Measurements from ENCODE around the gene FRS3. TPM values are rescaled to one million over a fixed set of nuclear protein-coding genes. Genes with fewer than 3 reads are reported as not detected.
A peak's percentile ranks its signal among the peaks of the same experiment; 100 is the strongest.

FRS3 gene
- total and polyA plus RNA-seq, 9 of the 15 experiments (the other 6 are each of a cell fraction or from before 2014, with no cell fraction given), result 0.03 to 3.7 (median 1.6) TPM

GRCh38 chr6:41789390-41789724 lies 9.7 kb upstream of the FRS3 start:
- no peak for ATAC-seq
- ChIA-PET CTCF (ENCODE audit: low intra/inter-chr PET ratio) (no interaction called here), POLR2A (interaction anchor here (0.6 to 7.1 kb wide), 4 partner anchors 11 to 259 kb away, joined by 3 to 37 read pairs (median 3); no protein-coding TSS in a partner anchor)
- TF ChIP-seq GATAD2B (IDR thresholded peaks at IDR 0.05; ENCODE audit: borderline replicate concordance), result no peak
- TF ChIP-seq TEAD4 (IDR thresholded peaks at IDR 0.05; ENCODE audit: low read length), result peak; percentile 75
- TF ChIP-seq TEAD4 (CRISPR knock-in tag; IDR thresholded peaks at IDR 0.05; ENCODE audit: borderline replicate concordance), result no peak
- no peak for TF ChIP-seq HCFC1 (IDR thresholded peaks at IDR 0.05; ENCODE audit: low read depth, low read length)
- peak; percentile 58 to 63; a peak in 3 of 4 replicates for TF ChIP-seq KDM1A (IDR thresholded peaks at IDR 0.05)
- peak; percentile 58 for TF ChIP-seq TCF3 (CRISPR knock-in tag; IDR thresholded peaks at IDR 0.05)
- peak; percentile 66 for TF ChIP-seq TAL1 (IDR thresholded peaks at IDR 0.05)
- TF ChIP-seq POLR2AphosphoS5 (IDR thresholded peaks at IDR 0.05; ENCODE audit: control insufficient read depth, insufficient read depth, low read depth, low read length), result peak; percentile 21; the same call in 1 of the 2 replicates
- peak; percentile 83 for TF ChIP-seq CBFA2T3 (IDR thresholded peaks at IDR 0.05)
- peak; percentile 27; the same call in 1 of the 2 replicates for TF ChIP-seq NCOR1 (IDR thresholded peaks at IDR 0.05)
- TF ChIP-seq ARID1B (IDR thresholded peaks at IDR 0.05), result peak; percentile 50; the same call in 1 of the 2 replicates
- no peak for TF ChIP-seq SMARCB1 (IDR thresholded peaks at IDR 0.05; ENCODE audit: insufficient read length, low read depth)
- peak; percentile 68 for TF ChIP-seq CBFA2T2 (conservative IDR thresholded peaks at IDR 0.05)
- TF ChIP-seq ARID4B (CRISPR knock-in tag; IDR thresholded peaks at IDR 0.05), result 0 out of 2 replicates have a peak, but pooled peaks have one; percentile 4
- TF ChIP-seq HDAC2 (IDR thresholded peaks at IDR 0.05), result 0 out of 2 replicates have a peak, but pooled peaks have one; percentile 33
- in situ Hi-C loops (cut with MboI) (loop anchor here (5.0 to 10.0 kb wide), 3 partner anchors 118 to 435 kb away; no protein-coding TSS in a partner anchor), intact Hi-C loops (cut with micrococcal nuclease) (loop anchor here (5.0 kb wide), 1 partner anchor 58 kb away; no protein-coding TSS in a partner anchor)
- DNase-seq (ENCODE audit: extremely low read depth in 1 of 4, low spot score in 3 of 4), result peak in 1 of 4 experiments; percentile 36
- Histone ChIP-seq H3K36me3 (ENCODE audit: control insufficient read depth, insufficient read depth, low read length) (peaks cover 46% of the 10 kb centered on the region), H4K20me1 (replicated peaks; ENCODE audit: control insufficient read depth, insufficient read depth, low read length) (peaks cover 5% of the 10 kb centered on the region; the same call in 1 of the 2 replicates), H3K9me3 (replicated peaks; ENCODE audit: control insufficient read depth, insufficient read depth, low read depth, low read length) (no peaks in the 10 kb centered on the region), H3K27me3 (ENCODE audit: control insufficient read depth in 2 of 2, insufficient read depth in 2 of 2, low read length in 2 of 2) (no peaks in the 10 kb centered on the region), H3K4me3 (peak overlapping the region; percentile 87), H3K9me1 (ENCODE audit: control insufficient read depth, insufficient read depth, low read length) (no peaks in the 10 kb centered on the region), H3K79me2 (ENCODE audit: control insufficient read depth, insufficient read depth, low read length) (peaks cover 48% of the 10 kb centered on the region), H2AFZ (ENCODE audit: low read depth, low read length) (no peak overlapping the region), H3K4me1 (replicated peaks in 1 of 2; ENCODE audit: control insufficient read depth in 2 of 2, insufficient read depth in 2 of 2, low read length in 2 of 2) (peaks cover 30% of the 10 kb centered on the region in 2 experiments), H3K27ac (ENCODE audit: extremely low read depth, low read depth, low read length) (peak overlapping the region; percentile 46), H3K4me2 (ENCODE audit: insufficient read depth, low read length) (peak overlapping the region; percentile 84), H3K9ac (ENCODE audit: insufficient read depth in 1 of 2, low read depth in 2 of 2, low read length in 2 of 2) (peak overlapping the region; percentile 67 to 88; a peak in 3 of 4 replicates)
- peak; percentile 54 for FAIRE-seq
- WGBS (ENCODE audit: insufficient coverage, low coverage, missing lambda C conversion rate), result 23% methylated on average over 3 of the region's 3 CpGs
- TSS peak; percentile 58 for BruUV-seq (replicated peaks)

Measured in K562 (cell line).